Ramos (cell line): ENCODE measurements around the gene CMIP.

Source experiments
- in situ Hi-C: fragments of 300-500 bp; cut with MboI; formaldehyde crosslinking; loops from one replicate; pipeline ENCODE4 v1.14.3; 2022; ENCODE audit warnings: low sequenced_read_pairs; ENCODE audit not compliant: unreplicated experiment

The CMIP gene

DNA sequence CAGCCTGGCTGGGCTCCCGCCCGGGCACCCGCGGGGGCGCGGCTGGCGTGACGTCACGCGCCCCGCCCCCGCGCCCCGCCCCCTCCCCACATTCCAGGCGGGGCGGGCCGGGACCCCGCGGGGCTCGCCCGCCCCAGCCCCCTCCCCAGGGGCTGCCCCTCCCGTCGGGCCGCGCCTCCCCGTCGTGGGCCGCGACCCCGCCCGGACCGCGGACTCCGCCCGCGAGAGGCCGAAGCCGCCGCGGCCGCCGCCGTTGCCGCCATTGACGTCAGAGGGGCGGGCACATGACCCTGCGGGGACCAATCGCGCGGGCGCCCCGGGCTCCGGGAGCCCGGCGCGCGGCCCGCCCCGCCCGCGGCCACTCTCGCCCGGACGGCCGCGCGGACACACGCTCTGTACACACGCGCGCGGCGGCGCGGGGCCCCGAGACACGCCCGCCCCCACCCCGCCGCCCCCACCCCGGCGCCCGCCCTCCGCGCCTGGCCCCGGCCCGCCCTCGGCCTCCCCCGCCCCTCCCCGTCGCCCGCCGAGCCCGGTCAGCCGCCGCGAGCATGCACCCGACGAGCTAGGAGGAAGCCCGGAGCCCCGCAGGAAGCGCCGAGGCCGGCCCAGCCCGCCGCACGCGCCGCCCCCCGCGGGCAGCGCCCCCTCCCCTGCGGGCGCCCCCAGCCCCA is at the start of gene CMIP:
Gene CMIP, plus strand, starts transcription at position 361 of the 674 bp plus-strand sequence.
- in situ Hi-C loops = no loop called here

DNA sequence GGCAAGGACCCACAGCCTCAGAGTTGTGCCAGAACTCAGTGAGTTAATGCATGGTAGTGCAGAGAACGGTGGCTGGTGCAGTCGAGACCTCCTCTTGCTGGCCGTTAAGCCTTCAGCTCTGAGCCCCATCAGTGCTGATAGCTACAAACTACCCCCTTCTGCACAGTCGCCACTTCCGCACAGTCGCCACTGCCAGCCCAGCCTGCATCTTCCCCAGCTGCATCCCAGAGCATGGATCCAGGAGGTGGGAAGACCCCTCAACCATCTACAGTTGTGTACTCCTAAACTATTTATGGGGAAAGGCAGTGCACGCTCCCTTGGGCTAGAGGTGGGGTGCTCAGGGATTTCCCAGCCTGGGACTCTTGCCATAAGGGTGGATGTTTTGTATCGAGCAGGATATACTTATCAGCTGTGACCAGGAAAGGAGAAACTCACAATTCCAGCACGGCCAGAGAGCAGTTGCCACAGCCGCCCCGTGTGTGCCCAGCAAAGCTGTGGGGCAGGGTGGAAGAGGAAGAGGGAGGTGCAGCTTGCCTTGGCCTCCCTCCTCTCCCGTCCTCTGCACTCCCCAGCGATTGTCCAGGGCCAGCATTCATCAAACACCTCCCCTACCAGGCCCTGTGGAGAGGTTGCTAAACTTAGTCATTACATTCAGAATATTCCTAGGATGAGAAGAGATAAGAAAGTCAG is 49.5 kb upstream of the CMIP start:
- in situ Hi-C loops = loop anchor here (10.0 kb wide), 1 partner anchor 330 kb away; no protein-coding TSS in a partner anchor

DNA sequence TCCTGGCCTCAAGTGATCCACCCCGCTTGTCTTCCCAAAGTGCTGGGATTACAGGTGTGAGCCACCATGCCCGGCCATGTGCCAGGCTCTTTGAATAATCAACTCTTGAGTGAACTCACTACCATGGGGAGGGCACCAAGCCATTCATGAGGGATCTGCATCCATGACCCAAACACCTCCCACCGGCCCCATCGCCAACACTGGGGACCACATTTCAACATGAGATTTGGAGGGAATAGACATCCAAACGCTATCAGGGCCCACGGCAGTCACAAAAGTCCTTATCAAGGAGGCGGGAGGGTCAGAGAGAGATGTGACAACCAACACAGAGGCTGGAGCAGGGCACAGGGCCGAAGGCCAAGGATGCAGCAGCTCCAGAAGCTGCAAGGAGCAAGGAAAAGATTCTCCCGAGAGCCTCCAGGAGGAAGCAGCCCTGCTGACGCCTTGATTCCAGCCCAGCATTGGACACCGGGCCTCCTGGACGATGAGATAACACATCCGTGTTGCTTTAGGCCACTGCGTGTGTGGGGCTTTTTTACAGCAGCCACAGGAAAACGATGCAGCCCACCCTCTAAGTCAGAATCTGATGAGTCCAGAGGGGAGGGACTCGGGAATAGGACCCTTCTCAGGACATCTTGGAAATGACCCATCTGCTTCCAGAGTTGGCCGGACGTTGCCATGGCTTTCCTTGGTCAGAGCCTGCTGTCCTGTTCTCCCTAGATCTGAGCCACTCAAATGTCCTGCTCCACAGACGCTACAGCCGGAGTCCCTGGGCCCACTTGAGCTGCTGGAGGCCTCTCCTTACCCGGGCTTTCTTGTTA is 47.3 kb upstream of the CMIP start:
- in situ Hi-C loops = loop anchor here (10.0 kb wide), 1 partner anchor 328 kb away; no protein-coding TSS in a partner anchor

DNA sequence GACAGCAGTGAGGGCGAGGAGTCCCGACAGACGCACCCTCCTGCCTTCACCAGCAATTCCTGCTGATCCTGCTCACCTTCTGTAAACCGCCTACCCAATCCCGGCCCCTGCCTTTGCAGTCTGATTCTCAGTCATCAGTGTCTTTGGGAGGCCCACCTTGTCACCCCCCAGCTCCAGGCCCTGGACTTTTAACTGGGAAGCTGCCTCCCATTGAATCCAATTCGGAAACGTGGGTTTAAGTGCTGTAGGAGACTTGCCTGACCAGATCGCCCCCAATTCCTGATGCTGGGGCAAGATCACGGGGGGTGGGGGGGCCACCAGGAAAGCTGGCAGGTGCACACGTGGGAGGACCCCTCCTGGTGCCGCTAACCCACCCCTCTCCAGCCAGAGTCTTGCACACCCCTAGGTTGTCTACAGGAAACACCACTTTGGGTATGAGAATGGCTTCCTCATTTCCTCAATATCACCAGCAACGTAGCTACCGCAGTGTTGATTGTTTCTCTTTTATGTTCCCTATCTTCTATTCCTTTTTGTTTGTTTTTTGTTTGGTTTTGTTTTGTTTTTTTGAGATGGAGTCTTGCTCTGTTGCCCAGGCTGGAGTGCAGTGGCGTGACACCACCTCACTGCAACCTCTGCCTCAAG is 46.6 kb upstream of the CMIP start:
- in situ Hi-C loops = loop anchor here (10.0 kb wide), 1 partner anchor 327 kb away; no protein-coding TSS in a partner anchor

DNA sequence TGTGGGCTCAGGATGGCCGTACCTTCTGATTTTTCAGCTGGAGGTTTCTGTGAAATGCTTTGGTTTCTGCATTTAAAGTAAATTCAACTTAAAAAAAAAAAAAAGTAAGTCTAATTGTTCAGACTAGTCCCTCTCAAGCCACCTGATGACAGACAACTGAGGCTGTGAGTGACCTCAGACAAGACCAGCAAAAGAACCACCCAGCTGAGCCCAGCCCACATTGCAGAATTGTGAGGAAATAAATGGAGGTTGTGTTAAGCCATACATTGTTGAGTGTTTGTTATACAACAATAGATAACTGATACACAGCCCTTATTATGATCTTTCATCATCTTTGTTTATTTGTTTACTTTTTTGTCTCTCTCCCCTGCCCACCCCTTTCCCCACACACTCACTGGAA is 44.7 kb upstream of the CMIP start:
- in situ Hi-C loops = loop anchor here (10.0 kb wide), 2 partner anchors 225 to 325 kb away; no protein-coding TSS in a partner anchor

DNA sequence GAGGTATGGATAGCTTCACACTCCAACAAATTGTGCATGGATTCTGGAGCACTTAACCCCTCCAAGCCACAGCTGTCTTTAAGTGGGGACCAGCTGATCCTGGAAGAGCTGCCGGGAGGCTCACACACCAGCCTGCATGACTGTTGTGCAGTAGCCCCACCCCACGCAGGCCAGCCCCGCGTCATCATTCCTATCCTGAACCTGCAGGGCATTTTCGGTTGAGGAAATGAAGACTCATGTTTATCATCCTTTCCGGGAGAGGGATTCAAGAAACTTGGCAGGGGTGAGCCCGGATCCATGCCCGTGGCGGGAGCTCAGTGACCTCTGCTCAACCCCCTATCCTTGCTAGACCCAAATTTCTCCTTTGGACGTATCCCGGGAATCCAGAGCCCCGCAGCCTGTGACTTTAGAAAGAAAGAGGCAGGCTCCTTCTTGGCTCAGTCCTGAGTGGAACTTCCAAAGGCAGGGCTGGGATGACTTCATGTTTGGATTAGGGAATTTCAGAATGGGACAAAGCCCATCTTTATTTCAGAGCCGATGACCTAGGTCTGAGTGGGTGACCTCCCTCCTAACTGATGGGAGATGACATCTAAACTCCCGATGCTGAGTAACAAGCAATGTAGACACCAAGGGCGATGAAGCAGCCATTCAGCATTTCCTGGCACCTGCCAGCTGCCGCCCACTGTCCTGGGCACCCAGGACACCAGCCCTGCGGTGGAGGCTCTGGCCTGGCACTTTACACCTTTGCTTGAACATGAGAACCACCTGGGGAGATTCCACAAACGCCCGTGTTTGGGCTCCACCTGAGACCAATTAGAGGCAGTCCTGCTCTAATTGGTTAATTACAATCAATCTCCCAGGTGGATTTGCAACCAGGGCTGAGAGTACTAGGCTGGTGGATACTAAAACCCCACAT is 43.3 kb upstream of the CMIP start:
- in situ Hi-C loops = loop anchor here (10.0 kb wide), 1 partner anchor 224 kb away; no protein-coding TSS in a partner anchor

- in situ Hi-C loops = loop anchor here (10.0 kb wide), 1 partner anchor 222 kb away; no protein-coding TSS in a partner anchor
Observed at GRCh38 chr16:81403208-81403600, 41.4 kb upstream of the CMIP start.

DNA sequence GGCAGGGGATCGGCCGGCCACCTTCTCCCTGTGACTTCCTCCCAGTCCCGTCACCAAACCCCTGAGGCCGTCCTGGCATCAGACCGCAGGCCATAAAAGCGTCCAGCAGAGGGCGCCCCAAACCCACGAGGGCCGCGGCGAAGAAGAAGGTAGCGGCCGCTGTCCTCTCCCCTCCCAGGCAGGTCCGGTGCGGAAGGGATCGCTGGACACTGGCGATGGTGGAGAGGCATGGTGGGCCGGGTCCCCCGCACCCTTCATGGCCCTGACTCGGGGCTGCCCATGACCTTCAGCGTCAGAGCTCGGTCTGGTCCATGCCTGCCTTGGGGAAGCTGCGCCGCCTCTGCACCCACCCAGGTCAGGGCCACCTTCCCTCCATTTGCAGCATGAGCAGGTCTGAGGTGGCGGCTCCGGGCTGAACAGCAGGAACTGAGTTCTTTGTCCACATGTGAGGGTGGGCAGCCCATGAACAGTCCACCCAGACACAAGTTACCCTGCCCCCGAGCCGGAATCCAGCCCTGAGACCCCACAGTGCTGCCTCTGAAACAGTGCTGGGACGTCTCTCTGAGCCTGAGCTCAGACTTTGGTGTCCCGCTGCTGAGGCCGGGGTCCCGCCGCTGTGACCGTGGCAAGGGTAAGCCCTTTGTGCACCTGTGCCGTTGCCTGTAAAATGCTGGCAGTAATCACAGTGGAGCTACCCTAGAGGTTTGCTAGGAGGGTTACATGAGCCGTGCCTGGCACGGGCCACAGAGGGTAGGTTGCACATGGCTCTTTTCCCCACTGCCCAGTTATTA is 40.8 kb upstream of the CMIP start:
- in situ Hi-C loops = loop anchor here (10.0 kb wide), 1 partner anchor 221 kb away; no protein-coding TSS in a partner anchor

DNA sequence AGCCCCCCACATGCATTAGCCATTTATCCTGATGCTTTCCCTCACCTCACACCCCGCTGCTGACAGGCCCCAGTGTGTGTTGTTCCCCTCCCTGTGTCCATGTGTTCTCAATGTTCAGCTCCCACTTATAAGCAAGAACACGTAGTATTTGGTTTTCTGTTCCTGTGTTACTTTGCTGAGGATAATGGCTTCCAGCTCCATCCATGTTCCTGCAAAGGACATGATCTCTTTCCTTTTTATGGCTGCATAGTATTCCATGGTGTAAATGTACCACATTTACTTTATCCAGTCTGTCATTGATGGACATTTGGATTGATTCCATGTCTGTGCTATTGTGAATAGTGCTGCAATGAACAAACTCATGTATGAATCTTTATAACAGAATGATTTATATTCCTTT is 39.6 kb upstream of the CMIP start:
- in situ Hi-C loops = loop anchor here (10.0 kb wide), 1 partner anchor 220 kb away; no protein-coding TSS in a partner anchor

GRCh38 chr16:81405702-81406113 is 38.9 kb upstream of the CMIP start:
- in situ Hi-C loops = loop anchor here (10.0 kb wide), 1 partner anchor 219 kb away; no protein-coding TSS in a partner anchor

GRCh38 chr16:81408409-81408950 is 36.1 kb upstream of the CMIP start:
- in situ Hi-C loops = loop anchor here (10.0 kb wide), 1 partner anchor 216 kb away; no protein-coding TSS in a partner anchor

- in situ Hi-C loops = loop anchor here (10.0 kb wide), 1 partner anchor 216 kb away; no protein-coding TSS in a partner anchor
Observed at GRCh38 chr16:81409016-81409556, 35.5 kb upstream of the CMIP start.

DNA sequence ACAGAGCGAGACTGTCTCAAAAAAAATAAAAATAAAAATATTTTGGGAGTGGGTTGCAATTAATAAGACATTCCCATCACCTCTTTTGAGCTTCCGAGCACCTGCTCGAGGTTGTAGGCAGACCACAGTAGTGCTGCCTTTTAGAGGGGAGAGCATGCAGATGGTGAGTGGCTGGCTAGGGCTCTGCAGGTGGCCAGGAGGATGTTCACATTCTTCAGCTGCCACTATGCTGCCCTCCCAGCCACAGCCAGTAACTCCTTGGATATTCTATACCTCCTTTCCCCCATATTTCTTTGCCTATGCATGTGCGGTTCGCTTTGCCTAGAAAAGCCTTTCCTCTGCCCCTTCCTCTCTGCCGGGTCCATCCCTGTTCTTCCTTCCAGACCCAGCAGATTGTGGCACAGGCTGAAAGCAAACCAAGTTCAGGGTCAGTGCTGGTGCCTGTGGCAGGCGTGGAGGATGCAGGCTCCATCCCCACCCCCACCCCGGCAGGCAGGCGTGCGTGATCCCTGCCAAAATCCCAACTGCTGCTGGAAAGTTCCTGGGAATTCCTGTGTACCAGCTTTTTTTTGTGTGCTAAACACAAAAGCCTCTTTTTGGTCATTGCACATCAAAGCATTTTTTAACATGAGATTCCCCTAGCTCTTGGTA is 33.8 kb upstream of the CMIP start:
- in situ Hi-C loops = no loop called here

- in situ Hi-C loops = no loop called here
Observed at GRCh38 chr16:81413245-81413990, 31.2 kb upstream of the CMIP start.

DNA sequence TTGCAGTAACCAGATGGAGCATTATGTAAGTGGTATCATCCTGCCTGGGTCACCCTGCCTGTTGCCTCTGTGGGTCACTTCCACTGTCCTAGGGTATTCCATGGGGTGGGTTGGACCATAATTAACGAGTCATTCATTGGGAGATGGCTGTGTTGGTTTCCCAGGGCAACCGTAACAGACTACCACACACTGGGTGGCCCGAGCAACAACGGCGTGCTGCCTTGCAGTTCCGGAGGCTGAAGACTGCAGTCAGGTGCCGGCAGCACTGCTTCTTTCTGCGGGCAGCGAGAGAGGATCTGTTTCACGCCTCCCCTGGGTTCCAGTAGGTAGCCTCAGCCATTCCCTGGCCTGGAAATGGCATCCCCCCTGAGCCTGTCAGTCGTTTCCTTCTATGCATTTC is 28.9 kb upstream of the CMIP start:
- in situ Hi-C loops = no loop called here

- in situ Hi-C loops = no loop called here
Observed at GRCh38 chr16:81416749-81417148, 27.9 kb upstream of the CMIP start.
